ENCODE data around the gene DDX51.

Gene DDX51

DNA sequence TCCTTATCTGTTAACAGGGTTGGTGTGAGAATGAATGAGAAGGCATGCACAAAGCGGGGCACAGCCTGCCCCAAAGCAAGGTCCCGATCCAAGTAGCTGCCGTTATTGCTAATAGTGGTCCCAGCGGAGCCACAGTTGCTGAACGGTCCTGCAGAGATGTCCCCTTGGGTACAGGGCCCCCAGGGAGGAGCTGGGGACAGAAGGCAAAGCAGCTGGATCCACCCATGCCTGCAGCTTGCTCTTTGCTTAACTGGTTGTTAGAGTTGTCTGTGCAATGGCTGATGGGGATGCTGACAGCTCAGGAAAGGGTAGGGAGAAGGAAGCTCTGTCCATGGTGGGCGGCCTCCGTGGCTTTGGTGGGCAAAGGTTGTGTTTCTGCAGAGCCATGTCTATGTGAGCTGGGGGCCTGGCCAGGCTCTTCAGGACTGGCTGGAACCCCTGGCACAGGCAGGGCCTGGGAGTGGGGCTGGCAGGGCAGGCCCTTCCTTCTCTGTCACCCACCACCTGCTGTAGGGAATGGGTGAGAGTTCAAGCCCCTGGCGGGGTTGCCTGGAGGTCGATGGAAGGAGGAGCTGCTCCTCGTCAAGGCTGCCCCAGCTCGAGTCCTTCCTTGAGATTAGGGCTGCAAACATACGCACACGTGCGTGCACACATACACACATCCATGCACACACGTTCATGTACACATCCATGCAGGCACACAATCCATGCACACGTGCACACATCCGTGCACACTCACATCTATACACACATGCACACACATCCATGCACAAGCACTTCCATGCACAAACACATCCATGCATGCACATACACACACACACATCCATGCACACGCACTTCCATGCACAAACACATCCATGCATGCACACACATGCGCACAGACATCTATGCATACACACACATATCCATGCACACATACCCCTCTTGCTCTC, 35.6 kb upstream of the DDX51 start:
- DNase-seq = no peak

DNA sequence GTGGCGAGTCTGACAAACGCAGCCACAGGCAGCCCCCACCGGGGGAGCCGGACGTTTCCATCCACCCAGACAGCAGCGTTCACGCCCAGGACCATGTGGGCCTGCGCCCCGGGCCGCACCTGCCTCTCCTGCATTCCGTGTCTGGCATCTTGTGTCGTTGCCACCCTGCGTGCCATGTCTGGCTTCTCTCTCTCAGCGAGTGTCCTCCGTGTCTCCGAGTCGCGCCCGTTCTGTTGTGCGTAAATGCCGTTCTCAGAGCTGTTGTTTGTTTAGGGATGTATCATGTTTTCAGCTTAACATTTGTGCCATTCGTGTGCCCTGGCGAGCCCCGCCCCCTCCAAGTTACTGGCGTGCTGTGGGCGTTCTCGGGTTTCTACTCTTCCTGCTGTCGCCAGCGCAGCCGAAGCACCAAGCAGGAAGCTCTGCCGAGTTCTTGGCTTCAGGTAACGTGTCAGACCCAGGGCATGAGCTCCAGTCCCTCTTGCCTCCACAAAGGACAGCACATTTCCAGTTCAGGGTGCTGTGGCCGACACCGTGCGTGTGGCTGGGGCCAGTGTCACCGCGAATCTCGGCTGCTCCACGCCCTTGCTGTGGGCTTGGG, 34.8 kb upstream of the DDX51 start:
- no peak for DNase-seq

DNA sequence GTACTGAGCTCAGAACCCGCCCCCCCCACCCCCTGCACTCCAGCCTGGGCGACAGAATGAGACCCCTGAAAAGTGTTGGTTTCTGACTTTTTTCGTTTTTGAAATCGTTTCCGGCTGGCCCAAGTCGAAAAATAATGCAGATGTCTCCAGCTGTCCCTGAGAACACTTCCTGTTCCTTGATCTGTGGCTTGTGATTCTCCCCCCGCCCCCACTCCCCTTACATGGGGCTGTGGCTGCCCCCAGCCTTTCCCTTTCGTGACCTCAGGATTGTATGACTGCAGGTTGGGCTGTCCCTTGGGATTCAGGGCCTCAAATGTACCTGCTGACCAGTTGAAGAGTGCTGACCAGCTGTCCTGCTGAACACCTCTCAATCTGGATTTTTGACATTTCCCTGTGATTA, 34.2 kb upstream of the DDX51 start:
- DNase-seq = no peak

DNA sequence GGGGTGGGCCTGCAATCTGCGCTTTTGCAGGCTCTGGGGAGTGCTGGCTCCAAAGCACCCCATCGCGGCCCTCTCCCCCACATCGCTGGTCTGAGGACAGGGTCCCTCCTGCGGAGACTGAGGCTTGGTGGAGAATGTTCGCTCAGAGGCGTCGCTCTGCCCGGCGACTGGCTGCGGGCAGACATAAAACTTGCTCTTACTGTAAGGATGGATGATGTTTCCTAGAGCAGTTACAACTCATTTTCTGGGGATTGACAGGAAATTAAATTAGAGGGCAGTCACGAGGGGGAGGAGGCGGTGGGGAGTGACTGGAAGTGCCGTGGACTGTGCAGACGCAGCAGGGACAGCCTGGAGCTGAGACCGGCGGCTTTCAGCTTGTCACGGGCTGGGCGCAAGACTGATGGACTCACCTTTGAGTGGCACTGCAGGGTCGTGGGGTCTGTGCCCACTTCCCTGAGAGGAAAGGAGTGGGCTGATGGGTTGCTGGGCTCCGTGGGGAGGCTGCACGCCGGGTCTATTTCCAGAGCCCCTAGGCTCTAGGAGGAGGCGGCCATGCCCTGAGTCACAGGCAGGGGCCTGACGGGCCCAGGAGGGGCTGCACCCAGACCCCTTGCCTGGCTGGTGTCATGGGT, 32.9 kb upstream of the DDX51 start:
- no peak for DNase-seq

DNA sequence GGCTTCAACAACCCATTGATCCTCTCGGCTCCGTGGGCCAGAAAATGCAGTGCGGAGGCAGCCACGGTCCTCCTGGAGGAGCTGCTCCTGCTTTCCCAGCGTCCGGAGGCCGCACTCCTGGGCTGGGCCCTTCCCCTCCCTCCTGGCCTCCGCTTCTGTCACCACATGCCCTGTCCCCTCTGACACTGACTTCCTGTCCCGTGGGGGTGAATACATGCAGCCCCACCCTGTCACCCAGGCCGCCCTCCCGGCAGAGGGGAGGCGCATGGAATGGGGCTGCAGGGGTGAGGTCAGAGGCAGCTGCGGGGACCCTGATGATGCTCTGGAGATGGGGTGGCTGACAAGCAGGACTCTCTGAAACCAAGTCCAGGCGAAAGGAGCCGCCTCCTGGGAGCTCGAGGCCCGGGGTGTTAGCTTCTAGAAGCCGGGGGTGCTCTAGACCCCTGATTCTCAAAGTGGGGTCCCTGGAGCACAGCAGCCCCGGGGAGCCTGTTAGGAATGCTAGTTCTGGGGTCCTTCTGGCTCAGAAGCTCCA, 32.3 kb upstream of the DDX51 start:
- no peak for DNase-seq

DNA sequence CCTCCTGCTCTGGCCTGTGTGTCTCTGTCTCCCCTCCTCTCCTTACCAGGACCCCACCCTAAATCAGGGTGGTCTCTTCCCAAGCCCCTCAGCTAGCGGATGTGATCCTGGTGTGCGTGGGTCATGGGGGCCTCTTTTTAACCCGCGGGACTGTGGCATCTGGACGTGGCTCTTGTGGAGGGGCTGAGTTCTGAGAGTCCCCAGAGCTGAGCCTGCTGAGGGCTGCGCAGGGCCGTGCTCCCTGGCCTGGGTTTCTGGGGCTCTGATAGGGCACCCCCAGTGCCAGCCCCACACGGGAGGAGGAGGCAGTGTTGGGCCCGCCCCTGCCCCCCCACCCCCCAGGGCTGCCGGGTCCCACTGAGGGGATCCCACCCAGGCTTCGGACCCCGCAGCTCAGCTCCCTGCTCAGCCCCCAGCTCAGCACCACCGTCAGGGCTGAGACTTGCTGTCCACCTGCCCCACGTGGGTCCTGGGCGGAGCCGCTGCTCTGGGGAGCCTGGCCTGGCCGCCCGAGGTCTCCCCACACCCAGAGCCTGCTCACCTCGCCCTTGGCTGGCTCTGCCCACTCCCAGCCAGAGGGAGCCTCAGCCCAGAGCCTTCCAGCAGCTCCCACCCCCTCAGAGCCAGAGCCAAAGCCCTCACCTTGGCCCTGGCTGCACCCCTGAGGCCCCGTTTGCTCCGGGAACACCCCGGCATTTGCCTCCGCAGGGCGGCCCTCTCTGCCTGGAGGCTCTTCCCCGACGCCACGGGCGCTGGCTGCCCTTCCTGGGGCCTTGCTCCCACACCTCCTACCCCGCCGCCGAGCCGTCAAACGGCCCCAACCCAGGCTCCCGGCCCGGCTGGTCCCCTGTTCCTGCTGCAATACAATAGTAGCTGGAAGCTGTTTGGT, 31.6 kb upstream of the DDX51 start:
- no peak for DNase-seq

DNA sequence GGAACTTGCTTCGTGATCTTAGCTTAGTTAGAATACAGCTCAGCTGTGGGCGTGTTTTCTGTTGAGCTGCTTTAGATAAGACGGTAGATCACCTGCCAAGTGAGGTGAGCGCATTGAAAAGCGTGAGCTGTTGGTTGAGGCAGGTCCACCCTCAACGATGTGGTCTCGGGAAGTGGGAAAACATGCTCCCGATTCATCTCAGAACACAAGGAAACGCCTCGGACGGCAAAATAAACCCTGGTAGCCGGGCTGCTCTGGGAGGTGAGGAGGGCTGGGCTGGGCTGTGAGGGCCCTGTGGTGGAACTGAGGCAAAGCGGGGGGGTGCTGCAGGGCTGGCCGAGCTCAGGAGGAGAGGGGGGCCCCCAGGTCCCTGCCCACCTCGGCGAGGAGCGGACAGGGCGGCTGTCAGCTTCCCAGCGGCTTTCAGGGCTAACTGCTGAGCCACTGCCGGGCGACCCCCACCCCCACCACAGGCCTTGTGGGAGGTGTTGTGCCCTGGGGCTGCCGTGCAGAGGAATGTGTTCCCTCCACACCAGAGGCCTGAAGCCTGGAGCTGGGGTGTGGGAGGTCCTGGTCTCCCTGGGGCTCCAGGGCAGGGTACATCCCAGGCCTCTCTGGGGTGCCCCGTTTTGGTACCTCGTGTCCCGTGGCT, 30.8 kb upstream of the DDX51 start:
- no peak for DNase-seq

DNA sequence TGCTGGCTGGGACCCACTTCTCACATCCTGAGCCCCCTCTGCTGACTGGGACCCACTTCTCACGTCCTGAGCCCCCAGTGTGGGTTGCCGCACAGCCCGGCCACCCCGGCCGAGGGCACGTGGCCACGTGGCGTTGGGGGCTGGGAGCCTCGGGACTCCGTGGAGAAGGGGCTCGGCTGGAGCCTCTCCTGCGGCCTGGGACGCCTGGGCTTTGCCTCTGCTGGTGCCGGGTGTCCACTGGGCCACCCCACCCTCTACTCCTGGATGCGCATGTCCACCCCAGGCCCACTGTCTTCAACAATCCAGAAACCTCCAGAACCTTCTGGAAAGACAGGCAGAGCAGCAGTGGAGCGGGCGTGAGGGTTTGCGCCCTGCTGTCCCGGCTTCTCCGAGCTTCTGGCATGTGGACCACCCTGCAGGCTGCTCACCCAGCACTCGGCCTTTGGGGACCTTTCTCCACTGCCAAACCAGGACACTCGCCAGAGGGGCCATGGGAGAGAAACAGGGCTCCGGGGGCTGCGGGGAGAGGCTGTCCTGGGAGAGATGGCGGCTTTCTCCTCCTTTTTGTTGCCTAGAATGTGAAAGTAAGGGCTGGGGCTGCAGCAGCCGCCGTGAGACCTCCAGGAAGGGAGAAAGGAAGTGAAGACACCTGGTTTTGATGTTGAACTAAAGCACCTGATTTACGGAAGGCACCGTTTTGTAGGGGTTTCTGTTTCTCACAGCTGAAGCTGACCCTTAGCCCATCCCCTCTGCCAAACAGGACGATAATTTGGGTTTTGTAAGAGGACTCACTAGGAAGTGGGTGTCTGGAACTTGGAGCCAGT, 30.1 kb upstream of the DDX51 start:
- no peak for DNase-seq

DNA sequence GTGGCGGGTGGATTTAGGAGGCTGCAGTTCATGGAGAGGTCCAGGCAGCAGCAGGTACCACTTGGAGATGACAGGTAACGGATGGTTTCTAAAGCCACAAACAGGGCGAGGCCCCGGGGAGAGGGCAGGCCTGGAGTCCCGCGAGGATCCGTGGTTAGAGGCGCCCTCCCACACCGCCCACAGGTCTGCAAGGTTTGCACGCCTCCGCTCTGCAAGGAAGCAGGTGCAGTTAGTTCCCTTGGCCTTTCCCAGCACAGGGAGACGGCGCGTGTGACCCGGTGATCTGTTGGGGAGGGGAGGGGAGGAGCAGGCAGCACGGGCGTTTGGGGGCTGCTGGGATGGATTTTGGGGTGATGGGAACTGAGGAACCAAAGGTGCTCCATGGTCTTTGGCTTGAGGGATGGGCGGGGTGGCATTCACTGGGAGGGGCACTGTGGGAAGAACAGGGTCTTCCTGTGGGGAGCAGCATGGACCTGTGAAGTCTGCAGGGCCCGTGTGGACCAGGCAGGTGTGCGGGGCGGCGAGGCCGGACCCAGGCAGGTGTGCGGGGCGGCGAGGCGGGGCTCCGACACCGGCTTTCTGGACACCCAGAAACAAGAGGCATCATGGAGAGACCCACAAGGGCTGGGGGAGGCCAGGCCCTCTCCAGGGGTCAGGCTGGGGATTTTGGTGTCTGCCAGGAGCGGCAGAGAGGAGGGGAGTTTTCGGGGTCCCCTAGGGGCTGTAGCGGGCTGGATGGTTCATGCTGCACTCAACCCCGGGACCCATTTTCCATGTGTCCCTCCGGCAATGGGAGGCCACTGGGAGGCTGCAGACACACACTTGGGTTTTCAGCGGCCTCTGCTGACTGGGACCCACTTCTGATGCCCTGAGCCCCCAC, 29.3 kb upstream of the DDX51 start:
- DNase-seq = no peak

DNA sequence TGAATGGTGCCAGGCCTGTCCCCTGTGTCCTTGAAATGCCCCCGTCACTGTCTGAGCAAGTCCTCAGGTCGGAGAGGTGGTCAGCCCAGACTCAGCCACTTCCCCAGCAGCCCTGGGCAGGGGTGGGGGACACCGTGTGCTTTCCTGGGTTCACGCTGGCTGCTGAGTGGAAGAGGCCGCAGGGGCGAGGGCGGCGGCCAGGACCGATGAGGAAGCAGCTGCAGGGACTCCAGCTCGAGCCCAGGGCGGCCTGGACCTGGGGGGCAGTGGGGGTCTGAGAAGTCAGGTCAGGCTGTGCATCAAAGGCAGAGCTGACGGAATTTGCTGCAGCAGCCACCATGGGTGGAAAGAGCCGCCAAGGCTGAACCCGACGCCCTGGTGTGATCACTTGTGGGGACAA, 28.5 kb upstream of the DDX51 start:
- DNase-seq = no peak

DNA sequence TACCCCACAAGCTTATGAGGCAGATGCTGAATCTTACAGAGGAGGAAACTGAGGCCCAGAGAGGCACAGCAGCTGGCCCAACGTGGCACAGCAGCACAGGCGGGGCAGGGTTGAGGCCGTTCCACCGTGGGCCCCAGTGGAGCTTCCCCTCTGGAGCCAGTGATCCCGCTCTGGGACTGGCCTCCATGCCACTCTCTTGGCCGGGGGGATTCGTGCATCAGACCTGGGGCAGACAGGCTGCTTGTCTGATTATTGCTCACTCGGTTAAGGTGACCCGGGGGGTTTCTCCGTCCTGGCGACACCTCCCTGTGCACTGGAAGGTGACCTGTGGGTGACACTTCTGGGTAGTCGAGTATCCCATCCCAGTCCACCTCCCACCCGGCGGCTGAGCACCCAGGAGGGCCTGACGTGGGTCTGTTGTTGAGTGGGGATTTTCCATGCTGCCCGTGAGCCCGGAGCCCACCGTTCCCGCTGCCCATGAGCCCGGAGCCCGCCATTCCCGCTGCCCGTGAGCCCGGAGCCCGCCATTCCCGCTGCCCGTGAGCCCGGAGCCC, 27.9 kb upstream of the DDX51 start:
- DNase-seq = no peak

DNA sequence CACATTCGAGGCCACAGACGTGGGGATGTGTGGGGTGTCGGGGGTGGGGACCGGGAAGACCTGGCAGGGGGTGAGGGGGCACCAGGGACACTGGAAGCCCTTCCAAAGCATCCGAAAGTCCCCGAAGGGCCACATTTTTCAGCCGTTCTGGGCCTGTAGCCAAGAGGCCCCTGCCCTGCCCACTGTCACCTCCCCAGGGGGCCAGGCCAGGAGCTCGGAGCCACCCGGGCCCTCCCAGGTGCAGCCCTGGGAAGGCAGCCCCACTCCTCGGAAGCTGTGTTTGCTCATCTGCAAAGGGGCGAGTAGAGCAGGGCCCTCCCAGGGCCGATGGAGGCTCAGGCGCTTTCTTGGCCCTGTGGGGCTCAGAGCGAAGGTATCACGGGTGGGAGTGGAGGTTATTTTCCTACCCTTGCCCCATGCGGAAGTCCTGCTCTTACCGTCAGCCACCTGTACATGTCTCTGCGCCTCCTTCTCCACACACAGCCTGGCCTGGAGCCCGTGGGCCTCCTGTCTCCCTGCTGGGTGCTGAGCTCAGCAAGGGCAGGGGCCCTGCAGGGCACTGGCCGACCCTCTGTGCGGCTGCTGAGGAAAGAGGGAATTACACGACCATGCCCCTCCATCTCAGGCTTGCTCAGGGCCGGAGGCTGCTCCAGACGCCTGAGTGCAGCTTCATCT, 27.3 kb upstream of the DDX51 start:
- no peak for DNase-seq

DNA sequence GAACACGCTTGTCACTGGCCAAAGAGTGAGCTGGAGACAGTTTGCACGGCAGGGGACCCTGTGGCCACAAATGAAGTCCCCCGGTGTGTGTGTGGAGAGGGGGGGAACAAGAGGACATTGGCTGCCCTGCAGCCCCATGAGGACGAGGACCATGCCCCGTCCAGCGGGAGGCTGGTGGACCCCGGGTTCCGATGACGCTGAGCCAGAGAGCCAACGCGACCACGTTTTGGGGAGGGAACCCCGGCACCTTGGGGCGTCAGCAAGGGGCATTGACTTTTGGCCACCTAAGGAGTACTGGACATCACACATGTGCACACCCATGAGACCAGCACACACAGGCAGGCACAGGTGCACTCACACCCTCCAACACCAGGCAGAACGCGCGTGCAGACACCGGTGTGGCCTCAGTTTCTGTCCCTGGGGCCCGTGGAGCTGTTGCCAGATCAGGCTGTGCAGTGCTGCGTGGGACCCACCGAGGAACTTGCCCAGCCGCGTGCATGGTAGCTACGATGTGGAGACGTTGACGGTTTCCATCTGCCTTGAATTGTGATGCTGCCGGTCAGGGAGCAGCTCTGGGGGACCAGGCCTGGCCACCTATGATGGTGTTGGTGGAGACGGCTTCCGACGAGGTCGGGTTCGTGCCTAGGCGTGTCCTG, 26.6 kb upstream of the DDX51 start:
- DNase-seq = no peak

DNA sequence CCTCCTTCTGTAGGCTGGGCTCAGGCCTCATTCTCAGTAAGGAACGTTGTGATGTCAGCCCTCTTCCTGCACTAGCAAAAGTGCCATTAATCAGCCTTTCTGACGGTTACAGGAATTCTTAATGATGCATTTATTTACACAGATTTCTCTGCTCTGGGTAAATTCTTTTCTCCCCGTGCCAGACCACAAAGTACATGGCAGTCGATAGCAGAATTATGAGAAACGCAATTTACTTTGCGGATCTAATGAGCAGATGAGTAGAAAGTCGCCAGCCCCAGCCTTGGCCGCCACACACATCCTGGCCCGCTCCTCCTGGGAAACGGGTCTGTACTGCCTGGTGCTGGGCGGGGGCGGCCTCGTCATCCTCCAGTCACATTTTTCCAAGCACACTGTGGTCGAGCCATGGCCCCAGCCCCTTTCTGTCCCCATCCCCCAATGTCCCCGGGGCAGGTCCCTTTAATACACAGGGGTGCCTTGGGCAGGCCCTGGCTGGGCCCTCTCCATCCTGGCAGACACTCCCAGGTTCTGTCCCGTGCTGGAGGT, 26.0 kb upstream of the DDX51 start:
- DNase-seq = no peak

DNA sequence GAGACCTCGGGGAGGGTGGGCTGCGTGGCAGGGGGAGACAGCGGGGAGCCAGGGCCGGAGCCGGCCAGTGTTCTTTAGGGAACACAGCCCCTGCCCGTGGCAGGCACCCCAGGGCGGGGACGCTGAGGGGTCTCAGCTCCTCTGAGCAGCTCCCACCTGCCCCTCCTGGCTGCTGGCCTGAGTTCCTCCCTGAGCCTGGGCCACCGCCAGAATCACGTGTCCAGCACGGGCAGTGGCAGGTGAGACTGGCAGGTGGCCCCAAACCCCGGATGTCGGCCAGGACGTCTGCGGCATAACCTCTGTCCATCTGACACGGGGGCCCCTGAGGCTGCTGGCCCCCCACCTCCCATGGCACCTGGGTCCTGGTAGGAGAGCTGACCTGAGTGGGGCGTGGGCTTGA, 25.3 kb upstream of the DDX51 start:
- DNase-seq = no peak

DNA sequence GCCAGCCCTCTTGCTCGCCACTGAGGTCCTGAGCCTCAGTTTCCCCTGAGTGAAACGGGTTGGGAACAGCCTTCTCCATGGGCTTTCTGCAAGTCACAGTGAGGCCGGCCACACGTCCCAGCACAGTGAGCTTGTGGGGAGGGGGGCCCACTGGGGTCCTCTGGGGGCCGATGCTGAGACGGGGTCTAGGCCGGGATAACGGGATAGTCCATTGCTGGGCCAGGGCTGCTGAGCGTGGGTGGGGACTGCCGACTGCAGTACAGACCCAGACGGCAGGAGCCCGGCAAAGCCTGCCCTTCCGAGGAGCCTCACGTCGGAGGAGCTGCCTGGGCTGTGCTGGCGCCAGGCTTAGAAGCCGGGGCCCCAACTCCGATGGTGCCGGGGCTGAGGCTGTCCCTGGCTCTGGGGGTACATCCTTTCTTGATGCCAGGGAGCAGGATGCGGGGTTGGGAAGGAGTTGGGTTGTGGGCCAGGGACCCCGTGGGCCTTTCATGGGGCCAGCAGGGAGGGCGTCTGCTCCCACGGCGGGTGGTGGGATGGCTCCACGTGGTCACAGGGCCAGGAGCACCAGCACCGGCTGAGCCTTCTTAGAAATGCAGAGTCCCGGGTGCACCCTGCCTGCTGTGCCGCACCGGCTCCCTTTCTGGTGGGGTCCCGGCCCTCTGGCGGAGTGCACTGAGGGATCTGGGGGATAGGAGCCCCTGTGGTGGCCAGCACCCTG, 24.4 kb upstream of the DDX51 start:
- DNase-seq = no peak

DNA sequence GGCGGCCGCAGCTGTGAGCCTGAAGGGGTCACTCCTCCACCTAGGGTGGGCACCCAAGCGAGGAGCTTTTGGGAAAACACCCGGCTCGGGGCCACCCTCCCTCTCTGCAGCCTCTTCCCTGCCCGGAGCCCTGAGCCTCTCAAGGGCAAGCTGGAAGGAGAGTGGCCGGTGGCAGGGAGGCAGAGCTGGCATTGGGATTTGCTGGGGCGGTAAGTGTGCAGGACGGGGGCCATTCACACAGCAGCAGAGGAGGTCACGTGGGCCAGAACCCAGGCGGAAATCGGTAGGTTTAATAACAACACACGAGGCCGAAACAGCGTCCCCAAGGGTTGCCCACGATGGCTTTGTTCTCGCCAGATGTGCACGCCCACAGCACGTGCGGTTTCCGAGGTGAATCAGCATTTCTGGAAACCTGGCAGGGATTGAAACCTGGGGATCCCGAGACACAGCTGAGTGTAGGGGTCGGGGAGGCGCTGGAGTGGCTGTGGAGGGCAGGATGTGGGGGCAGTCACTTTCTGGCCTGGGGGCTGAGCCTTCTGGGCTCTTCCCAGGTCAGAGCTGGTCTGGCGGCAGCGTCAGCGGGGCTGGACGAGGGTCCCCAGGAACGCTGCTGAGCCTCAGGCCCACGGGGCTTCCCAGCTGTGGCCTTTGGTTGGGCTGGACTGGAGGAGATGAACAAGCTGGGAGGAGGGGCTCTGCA, 23.6 kb upstream of the DDX51 start:
- DNase-seq = no peak

All from activated T-cell treated with anti-CD3 and anti-CD28 coated beads for 4 hours (primary cell).